ENCODE results near the gene HPDL. TPM values are rescaled to one million over a fixed set of nuclear protein-coding genes. Genes with fewer than 3 reads are reported as not detected.
"Not testable (repeated sequence)": the region's sequence is repeated elsewhere in the genome, so short reads cannot be mapped to it uniquely, and the experiment has no call there.

HPDL gene
- under 1 TPM; 0.19 to 0.32 TPM for total RNA-seq
- polyA plus RNA-seq, result under 1 TPM; 0.30 to 0.78 TPM

DNA sequence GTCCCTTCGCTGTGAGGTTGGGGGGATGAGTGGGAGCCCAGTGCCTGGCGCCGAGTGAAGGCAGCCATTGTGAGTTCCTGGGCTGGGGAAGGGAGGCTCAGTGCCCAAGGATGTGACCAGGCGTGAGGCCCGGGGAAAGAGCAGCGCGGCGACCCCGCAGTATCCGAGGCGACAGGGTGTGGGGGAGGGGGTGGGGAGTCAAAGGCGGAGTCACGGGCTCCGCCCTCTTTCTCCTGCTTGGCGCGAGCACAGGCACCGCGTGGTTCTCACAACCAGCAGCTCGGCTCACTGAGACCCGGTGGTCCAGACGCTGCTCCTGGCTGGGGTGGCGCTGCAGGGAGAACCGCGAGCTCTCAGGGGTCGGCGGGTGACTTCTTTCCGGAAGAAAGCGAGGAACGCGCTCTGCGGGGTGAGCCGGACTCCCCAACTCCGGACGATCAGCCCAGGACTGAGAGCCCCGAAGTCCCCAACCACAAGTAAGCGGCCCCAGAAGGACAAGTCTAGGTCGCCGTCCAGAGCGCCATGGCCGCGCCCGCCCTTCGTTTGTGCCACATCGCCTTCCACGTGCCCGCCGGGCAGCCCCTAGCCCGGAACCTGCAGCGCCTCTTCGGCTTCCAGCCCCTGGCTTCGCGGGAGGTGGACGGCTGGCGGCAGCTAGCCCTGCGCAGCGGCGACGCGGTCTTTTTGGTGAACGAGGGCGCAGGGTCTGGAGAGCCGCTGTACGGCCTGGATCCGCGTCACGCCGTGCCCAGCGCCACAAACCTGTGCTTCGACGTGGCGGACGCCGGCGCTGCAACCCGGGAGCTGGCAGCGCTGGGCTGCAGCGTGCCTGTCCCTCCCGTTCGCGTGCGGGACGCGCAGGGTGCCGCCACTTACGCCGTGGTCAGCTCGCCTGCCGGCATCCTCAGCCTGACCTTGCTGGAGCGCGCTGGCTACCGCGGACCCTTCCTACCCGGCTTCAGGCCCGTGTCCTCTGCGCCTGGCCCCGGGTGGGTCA, at the start of gene HPDL:
Gene HPDL, plus strand, starts transcription at position 269 of the 997 bp plus-strand sequence. Its CDS starts 254 bp downstream, at position 523.
- ChIA-PET POLR2A (ENCODE audit: partially characterized antibody) (interaction anchor here (0.8 to 4.9 kb wide), 8 partner anchors 13 to 543 kb away, joined by 3 to 58 read pairs (median 5); partner anchors contain the start of genes MUTYH, TESK2 and TOE1), CTCF (ENCODE audit: partially characterized antibody) (interaction anchor here (1.1 to 1.8 kb wide), 4 partner anchors 13 to 242 kb away, joined by 3 to 7 read pairs (median 4); partner anchors contain the start of gene TOE1)
- H3K4me1 Mint-ChIP-seq, result peaks cover 3 to 26% (median 4%) of the 10 kb centered on the region in 4 donors
- intact Hi-C loops (cut with micrococcal nuclease), result loop anchor here (1.0 kb wide), 2 partner anchors 12 to 24 kb away; no protein-coding TSS in a partner anchor
- peak within 1 kb of the TSS; percentile 31 for H3K27ac ChIP-seq (ENCODE audit: low read depth, low read length)
- no peaks in the 10 kb centered on the region for H3K9me3 ChIP-seq (ENCODE audit: control insufficient read depth in 1 of 2, low read length in 2 of 2)
- peak; percentile 25 to 53 (median 36) for DNase-seq
- H3K9me3 Mint-ChIP-seq, result no peaks in the 10 kb centered on the region
- peaks cover 6% of the 10 kb centered on the region for H3K36me3 ChIP-seq (ENCODE audit: insufficient read depth, low read length)
- no peaks in the 10 kb centered on the region for H3K27me3 ChIP-seq (ENCODE audit: insufficient read depth, low read length)
- H3K4me3 Mint-ChIP-seq, result peak within 1 kb of the TSS; percentile 74 to 89 (median 82)
- H3K27ac Mint-ChIP-seq, result peak within 1 kb of the TSS in 5 of 7 donors; percentile 21 to 71 (median 62)
- no peaks in the 10 kb centered on the region for H3K27me3 Mint-ChIP-seq
- H3K36me3 Mint-ChIP-seq, result peaks cover 4 to 17% of the 10 kb centered on the region in 2 donors
- H3K4me1 ChIP-seq (ENCODE audit: insufficient read depth, low read length), result peaks cover 13% of the 10 kb centered on the region
- peak within 1 kb of the TSS; percentile 42 to 54 for H3K4me3 ChIP-seq (ENCODE audit: low read length in 2 of 2)

DNA sequence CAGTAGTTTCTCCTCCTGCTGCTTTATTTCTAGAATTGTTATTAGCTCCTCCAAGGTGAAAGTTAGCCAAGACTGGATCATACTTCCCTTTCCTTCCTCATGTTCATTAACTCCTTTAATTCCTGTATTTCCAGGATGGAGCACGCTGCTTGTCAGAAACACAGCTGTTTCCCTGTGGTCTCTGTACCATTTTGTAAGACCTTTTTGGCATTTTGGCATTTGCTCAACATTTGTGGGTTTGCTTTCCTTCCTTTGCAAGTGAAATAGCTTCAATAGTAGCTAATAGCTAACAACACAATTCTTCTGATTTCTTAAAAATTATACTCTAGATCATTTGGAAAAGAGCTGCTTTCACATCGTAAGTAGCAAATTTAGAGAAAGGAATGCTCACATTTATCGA, 44.3 kb upstream of the HPDL start:
- Mint-ChIP-seq H3K27me3 (peaks cover 5 to 6% of the 10 kb centered on the region in 2 donors), H3K27ac (no peak overlapping the region)

DNA sequence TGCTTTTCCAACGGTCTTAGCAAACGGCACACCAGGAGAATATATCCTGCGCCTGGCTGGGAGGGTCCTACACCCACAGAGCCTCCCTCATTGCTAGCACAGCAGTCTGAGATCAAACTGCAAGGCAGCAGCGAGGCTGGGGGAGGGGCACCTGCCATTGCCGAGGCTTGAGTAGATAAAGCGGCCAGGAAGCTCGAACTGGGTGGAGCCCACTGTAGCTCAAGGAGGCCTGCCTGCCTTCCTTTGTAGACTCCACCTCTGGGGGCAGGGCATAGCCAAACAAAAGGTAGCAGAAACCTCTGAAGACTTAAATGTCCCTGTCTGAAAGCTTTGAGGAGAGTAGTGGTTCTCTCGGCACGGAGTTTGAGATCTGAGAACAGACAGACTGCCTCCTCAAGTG, 41.8 kb upstream of the HPDL start:
- H3K27ac ChIP-seq (ENCODE audit: low read depth, low read length); H3K27ac Mint-ChIP-seq; POLR2A ChIA-PET (ENCODE audit: partially characterized antibody); H3K4me3 ChIP-seq (ENCODE audit: low read length in 2 of 2); intact Hi-C loops (cut with micrococcal nuclease); H3K27me3 Mint-ChIP-seq; H3K36me3 ChIP-seq (ENCODE audit: insufficient read depth, low read length); H3K4me3 Mint-ChIP-seq; DNase-seq; H3K4me1 ChIP-seq (ENCODE audit: insufficient read depth, low read length); H3K9me3 Mint-ChIP-seq; H3K27me3 ChIP-seq (ENCODE audit: insufficient read depth, low read length); H3K36me3 Mint-ChIP-seq; H3K9me3 ChIP-seq (ENCODE audit: control insufficient read depth in 1 of 2, low read length in 2 of 2); H3K4me1 Mint-ChIP-seq: not testable (repeated sequence)
- CTCF ChIA-PET (ENCODE audit: partially characterized antibody), result interaction anchor here (1.6 kb wide), 1 partner anchor 15 kb away, joined by 3 read pairs; no protein-coding TSS in a partner anchor

More for the DNA sequence above, 44.3 kb upstream of the HPDL start:
- Histone ChIP-seq H3K27me3 (ENCODE audit: insufficient read depth, low read length) (no peaks in the 10 kb centered on the region), H3K9me3 (ENCODE audit: control insufficient read depth in 1 of 2, low read length in 2 of 2) (no peaks in the 10 kb centered on the region), H3K27ac (ENCODE audit: low read depth, low read length) (no peak overlapping the region), H3K36me3 (ENCODE audit: insufficient read depth, low read length) (no peaks in the 10 kb centered on the region), H3K4me3 (ENCODE audit: low read length in 2 of 2) (no peak overlapping the region), H3K4me1 (ENCODE audit: insufficient read depth, low read length) (no peaks in the 10 kb centered on the region)
- no peak for DNase-seq
- POLR2A ChIA-PET (ENCODE audit: partially characterized antibody), result no interaction called here
- CTCF ChIA-PET (ENCODE audit: partially characterized antibody), result no interaction called here
- Mint-ChIP-seq H3K9me3 (peaks cover 0 to 2% (median 0%) of the 10 kb centered on the region in 8 donors), H3K4me3 (no peak overlapping the region), H3K4me1 (no peaks in the 10 kb centered on the region), H3K36me3 (no peaks in the 10 kb centered on the region)
- intact Hi-C loops (cut with micrococcal nuclease), result no loop called here

DNA sequence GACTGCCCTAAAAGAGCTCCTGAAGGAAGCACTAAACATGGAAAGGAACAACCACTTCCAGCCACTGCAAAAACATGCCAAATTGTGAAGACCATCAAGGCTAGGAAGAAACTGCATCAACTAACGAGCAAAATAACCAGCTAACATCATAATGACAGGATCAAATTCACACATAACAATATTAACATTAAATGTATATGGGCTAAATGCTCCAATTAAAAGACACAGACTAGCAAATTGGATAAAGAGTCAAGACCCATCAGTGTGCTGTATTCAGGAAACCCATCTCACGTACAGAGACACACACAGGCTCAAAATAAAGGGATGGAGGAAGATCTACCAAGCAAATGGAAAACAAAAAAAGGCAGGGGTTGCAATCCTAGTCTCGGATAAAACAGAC, 40.2 kb upstream of the HPDL start:
- H3K27ac ChIP-seq (ENCODE audit: low read depth, low read length); H3K4me1 Mint-ChIP-seq; H3K4me3 Mint-ChIP-seq; H3K9me3 Mint-ChIP-seq; CTCF ChIA-PET (ENCODE audit: partially characterized antibody); POLR2A ChIA-PET (ENCODE audit: partially characterized antibody); H3K36me3 Mint-ChIP-seq; H3K27me3 ChIP-seq (ENCODE audit: insufficient read depth, low read length); intact Hi-C loops (cut with micrococcal nuclease); H3K27ac Mint-ChIP-seq; H3K4me3 ChIP-seq (ENCODE audit: low read length in 2 of 2); H3K9me3 ChIP-seq (ENCODE audit: control insufficient read depth in 1 of 2, low read length in 2 of 2); H3K36me3 ChIP-seq (ENCODE audit: insufficient read depth, low read length); DNase-seq; H3K4me1 ChIP-seq (ENCODE audit: insufficient read depth, low read length); H3K27me3 Mint-ChIP-seq: not testable (repeated sequence)

DNA sequence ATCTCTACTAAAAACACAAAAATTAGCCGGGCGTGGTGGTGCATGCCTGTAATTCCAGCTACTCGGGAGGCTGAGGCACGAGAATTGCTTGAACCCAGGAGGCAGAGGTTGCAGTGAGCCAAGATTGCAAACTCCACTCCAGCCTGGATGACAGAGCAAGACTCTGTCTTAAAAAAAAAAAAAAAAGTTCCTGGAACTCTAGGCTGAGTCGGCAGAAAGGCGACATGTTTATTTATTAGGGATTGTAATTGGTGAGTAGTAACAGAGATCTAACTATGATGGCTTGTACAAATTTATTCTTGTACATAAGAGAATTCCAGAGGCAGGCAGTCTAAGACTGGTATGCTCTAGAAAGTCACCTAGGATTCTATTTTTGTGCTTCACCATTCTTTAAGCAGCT, 35.7 kb upstream of the HPDL start:
- H3K9me3 Mint-ChIP-seq; H3K27me3 ChIP-seq (ENCODE audit: insufficient read depth, low read length); H3K36me3 Mint-ChIP-seq; H3K4me1 ChIP-seq (ENCODE audit: insufficient read depth, low read length); H3K27me3 Mint-ChIP-seq; DNase-seq; intact Hi-C loops (cut with micrococcal nuclease); POLR2A ChIA-PET (ENCODE audit: partially characterized antibody); H3K4me3 ChIP-seq (ENCODE audit: low read length in 2 of 2); H3K4me3 Mint-ChIP-seq; H3K9me3 ChIP-seq (ENCODE audit: control insufficient read depth in 1 of 2, low read length in 2 of 2); H3K27ac Mint-ChIP-seq; H3K27ac ChIP-seq (ENCODE audit: low read depth, low read length); H3K36me3 ChIP-seq (ENCODE audit: insufficient read depth, low read length); H3K4me1 Mint-ChIP-seq: not testable (repeated sequence)
- CTCF ChIA-PET (ENCODE audit: partially characterized antibody), result interaction anchor here (2.1 to 2.8 kb wide), 2 partner anchors 10 to 272 kb away, joined by 7 to 15 read pairs; no protein-coding TSS in a partner anchor

DNA sequence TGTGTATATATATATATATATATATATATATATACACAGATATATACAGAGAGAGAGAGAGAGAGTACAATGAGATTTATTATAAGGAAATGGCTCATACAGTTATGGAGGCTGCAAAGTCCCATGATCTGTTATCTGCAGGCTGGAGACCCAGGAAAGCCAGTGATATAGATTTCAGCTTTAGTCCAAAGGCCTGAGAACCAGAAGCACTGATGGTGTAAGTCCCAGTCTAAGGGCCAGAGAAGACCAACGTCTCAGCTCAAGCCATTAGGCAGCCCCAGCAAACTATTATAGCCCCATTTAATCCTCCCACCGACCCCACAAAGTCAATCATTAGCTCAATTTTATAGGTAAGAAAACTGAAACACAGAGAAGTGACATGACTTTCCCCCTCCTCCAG, 35.0 kb upstream of the HPDL start:
- H3K4me3 Mint-ChIP-seq, result no peak overlapping the region
- H3K4me1 ChIP-seq (ENCODE audit: insufficient read depth, low read length), result no peaks in the 10 kb centered on the region
- H3K4me3 ChIP-seq (ENCODE audit: low read length in 2 of 2), result no peak overlapping the region
- DNase-seq, result no peak
- H3K27me3 Mint-ChIP-seq, result no peaks in the 10 kb centered on the region
- H3K4me1 Mint-ChIP-seq, result no peaks in the 10 kb centered on the region
- no peaks in the 10 kb centered on the region for H3K27me3 ChIP-seq (ENCODE audit: insufficient read depth, low read length)
- intact Hi-C loops (cut with micrococcal nuclease), result no loop called here
- no peak overlapping the region for H3K27ac ChIP-seq (ENCODE audit: low read depth, low read length)
- no peaks in the 10 kb centered on the region for H3K9me3 ChIP-seq (ENCODE audit: control insufficient read depth in 1 of 2, low read length in 2 of 2)
- ChIA-PET POLR2A (ENCODE audit: partially characterized antibody) (no interaction called here), CTCF (ENCODE audit: partially characterized antibody) (interaction anchor here (0.6 to 2.8 kb wide), 4 partner anchors 9 to 392 kb away, joined by 3 to 15 read pairs (median 8); no protein-coding TSS in a partner anchor)
- no peak overlapping the region for H3K27ac Mint-ChIP-seq
- no peaks in the 10 kb centered on the region for H3K36me3 ChIP-seq (ENCODE audit: insufficient read depth, low read length)
- no peaks in the 10 kb centered on the region for H3K36me3 Mint-ChIP-seq
- no peaks in the 10 kb centered on the region for H3K9me3 Mint-ChIP-seq

DNA sequence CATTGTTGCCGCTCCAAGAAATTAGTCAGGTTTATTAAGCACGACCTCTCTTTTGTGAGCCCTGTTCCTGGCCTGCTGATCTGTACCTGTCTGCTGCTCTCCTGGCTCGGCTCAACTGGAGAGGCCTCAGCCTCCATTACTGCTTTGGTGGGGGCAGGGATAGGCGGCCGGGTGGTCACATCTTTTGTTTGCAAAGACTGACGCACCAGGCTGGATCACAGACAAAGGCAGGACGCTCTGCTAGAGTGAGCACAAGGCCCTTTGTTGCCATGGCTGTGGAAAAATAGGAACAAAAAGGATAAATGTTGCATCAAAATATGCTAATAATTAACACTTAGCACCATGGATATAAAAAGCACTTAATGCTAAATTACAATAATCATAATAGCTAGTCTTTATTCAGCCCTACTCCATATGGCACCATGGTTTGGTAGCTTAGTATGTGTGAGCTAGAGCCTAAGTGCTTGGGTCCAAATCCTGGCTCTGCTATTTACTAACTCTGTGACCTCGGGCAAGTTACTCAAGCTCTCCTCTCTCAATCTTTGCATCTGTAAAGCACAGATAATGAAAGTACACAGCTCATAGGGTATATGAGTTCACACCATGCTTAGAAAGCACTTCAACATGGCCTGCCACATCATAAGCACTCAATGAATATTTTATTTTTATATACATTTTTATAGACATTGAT, 28.9 kb upstream of the HPDL start:
- H3K4me1 ChIP-seq (ENCODE audit: insufficient read depth, low read length), result no peaks in the 10 kb centered on the region
- H3K27me3 Mint-ChIP-seq, result no peaks in the 10 kb centered on the region
- POLR2A ChIA-PET (ENCODE audit: partially characterized antibody), result interaction anchor here (1.6 to 6.4 kb wide), 2 partner anchors 92 to 285 kb away, joined by 4 to 158 read pairs; partner anchors contain the start of genes HECTD3, UROD and ZSWIM5
- no peak overlapping the region for H3K27ac Mint-ChIP-seq
- no peaks in the 10 kb centered on the region for H3K27me3 ChIP-seq (ENCODE audit: insufficient read depth, low read length)
- CTCF ChIA-PET (ENCODE audit: partially characterized antibody), result interaction anchor here (1.2 to 10.0 kb wide), 2 partner anchors 166 to 283 kb away, joined by 3 to 388 read pairs; partner anchors contain the start of genes HECTD3 and UROD
- H3K4me1 Mint-ChIP-seq, result peaks cover 0 to 3% (median under 1%) of the 10 kb centered on the region in 4 donors
- H3K36me3 Mint-ChIP-seq, result no peaks in the 10 kb centered on the region
- no peaks in the 10 kb centered on the region for H3K36me3 ChIP-seq (ENCODE audit: insufficient read depth, low read length)
- H3K9me3 Mint-ChIP-seq, result no peaks in the 10 kb centered on the region
- no peak overlapping the region for H3K27ac ChIP-seq (ENCODE audit: low read depth, low read length)
- intact Hi-C loops (cut with micrococcal nuclease), result no loop called here
- no peak overlapping the region for H3K4me3 ChIP-seq (ENCODE audit: low read length in 2 of 2)
- no peak overlapping the region for H3K4me3 Mint-ChIP-seq
- no peaks in the 10 kb centered on the region for H3K9me3 ChIP-seq (ENCODE audit: control insufficient read depth in 1 of 2, low read length in 2 of 2)
- DNase-seq, result no peak
